ENCODE data around the gene CYREN. TPM values are rescaled to one million over a fixed set of nuclear protein-coding genes. Genes with fewer than 3 reads are reported as not detected.
A peak's percentile ranks its signal among the peaks of the same experiment; 100 is the strongest.

The CYREN gene
- total and polyA plus RNA-seq, 9 of the 15 experiments (the other 6 are each of a cell fraction or from before 2014, with no cell fraction given), result 13.9 to 108 (median 88.8) TPM

GRCh38 chr7:135169141-135169963, 1.2 kb downstream of the CYREN start (continued):
- TF ChIP-seq, protein P1, sequence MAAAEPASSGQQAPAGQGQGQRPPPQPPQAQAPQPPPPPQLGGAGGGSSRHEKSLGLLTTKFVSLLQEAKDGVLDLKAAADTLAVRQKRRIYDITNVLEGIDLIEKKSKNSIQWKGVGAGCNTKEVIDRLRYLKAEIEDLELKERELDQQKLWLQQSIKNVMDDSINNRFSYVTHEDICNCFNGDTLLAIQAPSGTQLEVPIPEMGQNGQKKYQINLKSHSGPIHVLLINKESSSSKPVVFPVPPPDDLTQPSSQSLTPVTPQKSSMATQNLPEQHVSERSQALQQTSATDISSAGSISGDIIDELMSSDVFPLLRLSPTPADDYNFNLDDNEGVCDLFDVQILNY (CRISPR knock-in tag; IDR thresholded peaks at IDR 0.05), result no peak
- no peak for TF ChIP-seq AFF1 (IDR thresholded peaks at IDR 0.05; ENCODE audit: low read depth in 1 of 2, partially characterized antibody in 2 of 2)
- no peak for TF ChIP-seq KLF16 (IDR thresholded peaks at IDR 0.05)
- no peak for TF ChIP-seq BHLHE40 (IDR thresholded peaks at IDR 0.05; ENCODE audit: low read length)
- TF ChIP-seq CXXC5 (CRISPR knock-in tag; IDR thresholded peaks at IDR 0.05), result no peak; the same call in 1 of the 2 replicates
- TF ChIP-seq CC2D1A (IDR thresholded peaks at IDR 0.05), result peak; percentile 42; the same call in 1 of the 2 replicates
- no peak for TF ChIP-seq SP1 (CRISPR knock-in tag; IDR thresholded peaks at IDR 0.05)
- TF ChIP-seq ATF6 (CRISPR knock-in tag; IDR thresholded peaks at IDR 0.05), result no peak
- 0 out of 2 replicates have a peak, but pooled peaks have one; percentile 36 for TF ChIP-seq MTA3 (IDR thresholded peaks at IDR 0.05; ENCODE audit: borderline replicate concordance)
- no peak for TF ChIP-seq DIDO1 (tag; IDR thresholded peaks at IDR 0.05; ENCODE audit: low read depth)
- TF ChIP-seq PHTF2 (CRISPR knock-in tag; IDR thresholded peaks at IDR 0.05), result no peak
- TF ChIP-seq PHB (CRISPR knock-in tag; IDR thresholded peaks at IDR 0.05), result no peak
- 0 out of 2 replicates have a peak, but pooled peaks have one; percentile 41 for TF ChIP-seq SMAD4 (CRISPR knock-in tag; conservative IDR thresholded peaks at IDR 0.05)
- no peak for TF ChIP-seq GATA2 (CRISPR knock-in tag; IDR thresholded peaks at IDR 0.05)
- no peak for TF ChIP-seq IRF2 (CRISPR knock-in tag; IDR thresholded peaks at IDR 0.05)
- TF ChIP-seq MTF1 (CRISPR knock-in tag; IDR thresholded peaks at IDR 0.05; ENCODE audit: borderline replicate concordance), result no peak
- no peak for TF ChIP-seq PHB2 (IDR thresholded peaks at IDR 0.05; ENCODE audit: low read depth)
- TF ChIP-seq RBM39 (optimal IDR thresholded peaks at IDR 0.05; ENCODE audit: low read depth, low read length), result peak; percentile 82
- TF ChIP-seq MED1 (CRISPR knock-in tag; IDR thresholded peaks at IDR 0.05; ENCODE audit: borderline replicate concordance), result no peak
- no peak for TF ChIP-seq THAP7 (CRISPR knock-in tag; IDR thresholded peaks at IDR 0.05)
- TF ChIP-seq ZNF143 (CRISPR knock-in tag; IDR thresholded peaks at IDR 0.05), result no peak
- TF ChIP-seq PCBP2 (IDR thresholded peaks at IDR 0.05; ENCODE audit: low read depth, low read length, poor library complexity, severe bottlenecking), result no peak
